Measurements from ENCODE around the gene EHMT1. TPM values are rescaled to one million over a fixed set of nuclear protein-coding genes. Genes with fewer than 3 reads are reported as not detected.

Gene EHMT1
- total and polyA plus RNA-seq, 2 donors (not counting 1 experiment from before 2014, with no cell fraction given): 101 to 394 TPM

DNA sequence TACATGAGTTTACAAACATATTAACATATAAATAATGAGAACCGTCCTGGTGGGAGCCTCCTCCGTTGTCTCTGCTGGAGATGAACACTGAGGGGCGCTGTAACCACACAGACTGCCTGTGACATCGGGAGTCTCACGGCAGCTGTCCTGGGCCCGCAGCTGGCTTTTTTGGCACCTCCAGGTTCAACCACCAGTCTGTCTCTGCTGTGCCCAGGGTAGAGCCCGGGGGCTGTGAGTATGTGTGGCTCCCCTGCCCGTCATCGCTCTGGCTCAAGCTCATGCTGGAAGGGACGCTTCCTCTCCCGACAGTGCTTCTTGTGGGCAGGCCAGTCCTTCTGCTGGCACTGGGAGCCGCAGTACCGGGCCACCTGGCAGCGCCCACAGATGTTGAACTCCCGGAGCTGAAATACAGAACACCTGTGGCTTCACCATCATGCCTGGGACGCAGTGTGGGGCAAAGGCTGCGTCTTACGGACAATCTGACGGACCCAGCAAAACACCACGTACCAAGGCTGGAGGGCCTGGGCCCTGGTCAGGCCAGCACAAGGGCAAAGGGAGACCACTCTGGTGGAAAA is 36.4 kb upstream of the EHMT1 start:
- 97% methylated on average over 20 of the region's 20 CpGs for WGBS (ENCODE audit: insufficient coverage)
- POLR2A ChIA-PET: no interaction called here
- Mint-ChIP-seq H3K27me3 (no peaks in the 10 kb centered on the region), H3K4me3 (no peak overlapping the region), H3K9me3 (ENCODE audit: insufficient read depth) (no peaks in the 10 kb centered on the region), H3K27ac (no peak overlapping the region), H3K4me1 (peaks cover 6% of the 10 kb centered on the region)
- intact Hi-C loops (cut with micrococcal nuclease): no loop called here
- Histone ChIP-seq H3K9me3 (ENCODE audit: control extremely low read depth in 1 of 3, control insufficient read depth in 2 of 3, insufficient read depth in 1 of 3, low read length in 2 of 3) (no peaks in the 10 kb centered on the region), H3K9ac (ENCODE audit: low read length) (no peak overlapping the region), H4K20me1 (ENCODE audit: control insufficient read depth, insufficient read depth, low read length, poor library complexity, severe bottlenecking) (peaks cover 7% of the 10 kb centered on the region), H3K27ac (ENCODE audit: low read length in 2 of 2) (no peak overlapping the region), H3K79me2 (ENCODE audit: control insufficient read depth, insufficient read depth, low read length) (peaks cover 17% of the 10 kb centered on the region), H3K4me1 (ENCODE audit: control insufficient read depth in 2 of 2, insufficient read depth in 2 of 2, low read length in 2 of 2) (peaks cover 10 to 15% of the 10 kb centered on the region in 2 donors), H3K27me3 (replicated peaks in 1 of 4; ENCODE audit: control extremely low read depth in 1 of 4, control insufficient read depth in 3 of 4, insufficient read depth in 4 of 4, low read length in 3 of 4) (no peaks in the 10 kb centered on the region), H3K36me3 (replicated peaks in 1 of 2; ENCODE audit: control extremely low read depth in 1 of 2, control insufficient read depth in 1 of 2, extremely low read depth in 1 of 2, insufficient read depth in 2 of 2, low read length in 1 of 2) (peaks cover 0 to 37% of the 10 kb centered on the region in 2 experiments), H3K4me2 (replicated peaks; ENCODE audit: low read depth, low read length, poor library complexity, severe bottlenecking) (no peak overlapping the region), H2AFZ (ENCODE audit: insufficient read depth, low read depth, low read length, poor library complexity, severe bottlenecking) (no peak overlapping the region), H3K4me3 (ENCODE audit: control extremely low read depth in 1 of 5, extremely low read depth in 1 of 5, insufficient read depth in 1 of 5, low read depth in 2 of 5, low read length in 4 of 5) (no peak overlapping the region)
- CTCF ChIA-PET: interaction anchor here (0.7 to 1.2 kb wide), 3 partner anchors 21 to 113 kb away, joined by 3 to 4 read pairs (median 3); no protein-coding TSS in a partner anchor
- no peak for TF ChIP-seq EZH2 (IDR thresholded peaks at IDR 0.05; ENCODE audit: borderline replicate concordance, insufficient read depth, low read depth, low read length, poor library complexity, severe bottlenecking)
- TF ChIP-seq, protein P1, sequence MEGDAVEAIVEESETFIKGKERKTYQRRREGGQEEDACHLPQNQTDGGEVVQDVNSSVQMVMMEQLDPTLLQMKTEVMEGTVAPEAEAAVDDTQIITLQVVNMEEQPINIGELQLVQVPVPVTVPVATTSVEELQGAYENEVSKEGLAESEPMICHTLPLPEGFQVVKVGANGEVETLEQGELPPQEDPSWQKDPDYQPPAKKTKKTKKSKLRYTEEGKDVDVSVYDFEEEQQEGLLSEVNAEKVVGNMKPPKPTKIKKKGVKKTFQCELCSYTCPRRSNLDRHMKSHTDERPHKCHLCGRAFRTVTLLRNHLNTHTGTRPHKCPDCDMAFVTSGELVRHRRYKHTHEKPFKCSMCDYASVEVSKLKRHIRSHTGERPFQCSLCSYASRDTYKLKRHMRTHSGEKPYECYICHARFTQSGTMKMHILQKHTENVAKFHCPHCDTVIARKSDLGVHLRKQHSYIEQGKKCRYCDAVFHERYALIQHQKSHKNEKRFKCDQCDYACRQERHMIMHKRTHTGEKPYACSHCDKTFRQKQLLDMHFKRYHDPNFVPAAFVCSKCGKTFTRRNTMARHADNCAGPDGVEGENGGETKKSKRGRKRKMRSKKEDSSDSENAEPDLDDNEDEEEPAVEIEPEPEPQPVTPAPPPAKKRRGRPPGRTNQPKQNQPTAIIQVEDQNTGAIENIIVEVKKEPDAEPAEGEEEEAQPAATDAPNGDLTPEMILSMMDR (IDR thresholded peaks at IDR 0.05): no peak
- no peak for ATAC-seq (ENCODE audit: low read depth)
- no peak for DNase-seq

DNA sequence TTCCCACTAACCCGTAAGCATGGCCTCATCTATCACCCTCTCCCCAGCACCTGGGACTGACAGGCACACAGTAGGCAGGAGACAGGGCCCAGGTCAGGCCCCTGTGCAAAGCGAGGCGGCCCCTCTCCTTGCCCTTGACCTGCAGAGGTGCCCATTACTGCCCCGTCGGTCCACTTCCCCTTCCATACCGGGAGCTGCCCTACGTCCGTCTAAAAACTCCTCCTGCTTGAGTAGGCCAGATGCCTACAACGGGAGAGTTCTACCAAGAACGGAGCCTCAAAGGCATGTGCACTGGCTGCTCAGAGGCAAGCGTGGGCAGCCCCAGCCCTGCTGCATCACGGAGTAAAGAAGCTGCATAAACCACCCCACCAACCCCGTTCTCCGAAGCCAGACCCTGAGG is 35.5 kb upstream of the EHMT1 start:
- no peak for DNase-seq

More for the DNA sequence above, 35.5 kb upstream of the EHMT1 start:
- no peaks in the 10 kb centered on the region for H3K9me3 Mint-ChIP-seq (ENCODE audit: insufficient read depth)
- H3K4me3 Mint-ChIP-seq: no peak overlapping the region
- Histone ChIP-seq H3K9ac (ENCODE audit: low read length) (no peak overlapping the region), H3K27me3 (replicated peaks in 1 of 4; ENCODE audit: control extremely low read depth in 1 of 4, control insufficient read depth in 3 of 4, insufficient read depth in 4 of 4, low read length in 3 of 4) (no peaks in the 10 kb centered on the region), H3K4me2 (replicated peaks; ENCODE audit: low read depth, low read length, poor library complexity, severe bottlenecking) (no peak overlapping the region), H2AFZ (ENCODE audit: insufficient read depth, low read depth, low read length, poor library complexity, severe bottlenecking) (no peak overlapping the region), H3K4me1 (ENCODE audit: control insufficient read depth in 2 of 2, insufficient read depth in 2 of 2, low read length in 2 of 2) (peaks cover 4 to 6% of the 10 kb centered on the region in 2 donors), H3K79me2 (ENCODE audit: control insufficient read depth, insufficient read depth, low read length) (peaks cover 12% of the 10 kb centered on the region), H3K4me3 (ENCODE audit: control extremely low read depth in 1 of 5, extremely low read depth in 1 of 5, insufficient read depth in 1 of 5, low read depth in 2 of 5, low read length in 4 of 5) (no peak overlapping the region), H3K9me3 (ENCODE audit: control extremely low read depth in 1 of 3, control insufficient read depth in 2 of 3, insufficient read depth in 1 of 3, low read length in 2 of 3) (no peaks in the 10 kb centered on the region), H3K36me3 (replicated peaks in 1 of 2; ENCODE audit: control extremely low read depth in 1 of 2, control insufficient read depth in 1 of 2, extremely low read depth in 1 of 2, insufficient read depth in 2 of 2, low read length in 1 of 2) (peaks cover 0 to 44% of the 10 kb centered on the region in 2 experiments), H3K27ac (ENCODE audit: low read length in 2 of 2) (no peak overlapping the region), H4K20me1 (ENCODE audit: control insufficient read depth, insufficient read depth, low read length, poor library complexity, severe bottlenecking) (no peaks in the 10 kb centered on the region)
- ChIA-PET POLR2A (no interaction called here), CTCF (no interaction called here)
- H3K27me3 Mint-ChIP-seq: no peaks in the 10 kb centered on the region
- ATAC-seq (ENCODE audit: low read depth): no peak
- H3K27ac Mint-ChIP-seq: no peak overlapping the region
- peaks cover 3% of the 10 kb centered on the region for H3K4me1 Mint-ChIP-seq
- TF ChIP-seq EZH2 (IDR thresholded peaks at IDR 0.05; ENCODE audit: borderline replicate concordance, insufficient read depth, low read depth, low read length, poor library complexity, severe bottlenecking): no peak
- TF ChIP-seq, protein P1 (IDR thresholded peaks at IDR 0.05): no peak
- 89% methylated on average over 11 of the region's 14 CpGs for WGBS (ENCODE audit: insufficient coverage)
- intact Hi-C loops (cut with micrococcal nuclease): no loop called here
